ENCODE data around the gene DUSP14.
"Not testable (repeated sequence)": the region's sequence is repeated elsewhere in the genome, so short reads cannot be mapped to it uniquely, and the experiment has no call there.

- not testable (repeated sequence) for TF ChIP-seq NR2C2 (CRISPR knock-in tag; IDR thresholded peaks at IDR 0.05); PRDM15 (CRISPR knock-in tag; IDR thresholded peaks at IDR 0.05); E2F4 (CRISPR knock-in tag; IDR thresholded peaks at IDR 0.05; ENCODE audit: borderline replicate concordance, low read depth)
Measured at GRCh38 chr17:37441369-37442014, 48.2 kb upstream of the DUSP14 start.

Data from WTC11 (cell line).